ENCODE measurements around the gene PCP4.

Gene PCP4

DNA sequence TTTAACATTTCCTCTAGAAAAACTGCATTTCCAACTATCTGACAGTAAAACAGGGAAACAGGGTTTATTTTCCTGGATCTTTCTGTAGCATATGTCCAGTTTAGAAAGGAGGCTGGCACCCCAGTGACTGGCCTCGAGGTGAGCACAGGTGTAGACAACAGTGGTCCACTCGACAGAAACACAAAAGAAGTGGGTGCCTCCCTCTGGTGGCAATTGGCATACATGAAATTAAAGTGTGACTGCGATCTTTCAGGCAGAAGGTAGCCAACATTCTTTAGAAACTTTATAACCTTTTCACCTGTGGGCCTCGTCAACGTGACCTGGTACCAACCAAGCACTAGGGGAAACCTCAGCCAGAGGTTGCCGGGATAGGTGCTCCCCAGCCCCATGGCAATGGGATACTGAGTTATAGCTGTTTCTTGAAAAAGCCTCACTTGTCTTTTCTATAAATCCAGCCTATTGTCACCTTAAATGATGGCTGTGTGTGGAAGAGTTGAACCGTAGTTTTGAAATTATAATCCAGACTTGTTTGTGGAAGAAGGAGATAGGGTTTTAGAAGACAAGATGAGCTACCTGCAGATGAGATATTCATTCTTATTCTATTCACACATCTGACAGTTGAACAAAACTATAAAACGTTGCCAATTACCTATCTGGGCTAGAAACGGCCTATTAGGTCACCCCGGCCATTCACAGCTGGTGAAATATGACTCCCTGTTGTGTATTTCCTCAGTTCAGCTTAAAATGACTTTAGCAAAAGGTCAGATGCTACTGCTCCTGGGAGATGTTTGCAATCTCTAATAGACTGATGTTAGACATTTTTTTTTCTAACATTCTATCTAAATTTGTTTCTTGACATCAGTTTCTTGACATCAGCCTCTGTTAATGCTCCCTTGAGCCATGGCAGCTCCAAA is 44.3 kb downstream of the PCP4 start:
- Histone ChIP-seq H3K79me2 (no peaks in the 10 kb centered on the region), H2AFZ (no peak overlapping the region), H3K4me2 (ENCODE audit: low read length) (no peak overlapping the region), H3K27ac (no peak overlapping the region), H3K36me3 (ENCODE audit: control insufficient read depth, insufficient read depth, low read length) (no peaks in the 10 kb centered on the region), H3K4me3 (ENCODE audit: low read depth, low read length) (no peak overlapping the region), H3K27me3 (ENCODE audit: control insufficient read depth, insufficient read depth, low read length) (no peaks in the 10 kb centered on the region), H3K9me3 (ENCODE audit: control insufficient read depth, low read length) (no peaks in the 10 kb centered on the region), H3K4me1 (peaks cover 4% of the 10 kb centered on the region), H3K9ac (no peak overlapping the region)
- TF ChIP-seq, protein P1, sequence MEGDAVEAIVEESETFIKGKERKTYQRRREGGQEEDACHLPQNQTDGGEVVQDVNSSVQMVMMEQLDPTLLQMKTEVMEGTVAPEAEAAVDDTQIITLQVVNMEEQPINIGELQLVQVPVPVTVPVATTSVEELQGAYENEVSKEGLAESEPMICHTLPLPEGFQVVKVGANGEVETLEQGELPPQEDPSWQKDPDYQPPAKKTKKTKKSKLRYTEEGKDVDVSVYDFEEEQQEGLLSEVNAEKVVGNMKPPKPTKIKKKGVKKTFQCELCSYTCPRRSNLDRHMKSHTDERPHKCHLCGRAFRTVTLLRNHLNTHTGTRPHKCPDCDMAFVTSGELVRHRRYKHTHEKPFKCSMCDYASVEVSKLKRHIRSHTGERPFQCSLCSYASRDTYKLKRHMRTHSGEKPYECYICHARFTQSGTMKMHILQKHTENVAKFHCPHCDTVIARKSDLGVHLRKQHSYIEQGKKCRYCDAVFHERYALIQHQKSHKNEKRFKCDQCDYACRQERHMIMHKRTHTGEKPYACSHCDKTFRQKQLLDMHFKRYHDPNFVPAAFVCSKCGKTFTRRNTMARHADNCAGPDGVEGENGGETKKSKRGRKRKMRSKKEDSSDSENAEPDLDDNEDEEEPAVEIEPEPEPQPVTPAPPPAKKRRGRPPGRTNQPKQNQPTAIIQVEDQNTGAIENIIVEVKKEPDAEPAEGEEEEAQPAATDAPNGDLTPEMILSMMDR (IDR thresholded peaks at IDR 0.05): no peak

DNA sequence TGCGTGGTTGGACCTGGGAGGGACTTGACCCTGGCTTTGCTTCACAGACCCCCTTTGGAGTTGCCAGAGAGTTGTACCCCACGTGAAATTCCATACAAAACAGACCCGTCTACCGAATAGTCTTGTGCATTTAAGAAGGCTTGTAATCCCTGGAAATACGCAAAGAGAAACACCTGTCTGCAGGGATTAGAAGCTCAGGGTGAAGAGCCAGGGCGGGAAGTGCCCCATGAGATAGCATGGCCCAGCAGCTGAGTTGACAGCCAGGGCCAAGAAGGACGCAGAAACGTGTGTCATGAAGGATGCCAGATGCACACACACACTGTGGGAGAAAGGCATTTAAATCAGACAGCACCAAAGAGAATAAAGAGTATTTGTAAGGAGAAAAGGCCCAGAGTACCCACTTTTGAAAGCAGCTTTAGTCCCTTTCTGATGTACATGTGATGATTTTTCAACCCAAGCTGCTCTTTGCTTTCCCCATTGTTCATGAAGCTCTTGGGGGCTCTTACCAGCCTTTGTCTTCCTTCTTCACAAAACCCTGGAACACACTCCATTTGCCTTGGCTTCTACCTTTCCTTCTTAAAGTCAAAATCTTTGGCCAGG is 46.6 kb downstream of the PCP4 start:
- peaks cover 4% of the 10 kb centered on the region for H3K4me1 ChIP-seq
- H3K36me3 ChIP-seq (ENCODE audit: control insufficient read depth, insufficient read depth, low read length): no peaks in the 10 kb centered on the region

DNA sequence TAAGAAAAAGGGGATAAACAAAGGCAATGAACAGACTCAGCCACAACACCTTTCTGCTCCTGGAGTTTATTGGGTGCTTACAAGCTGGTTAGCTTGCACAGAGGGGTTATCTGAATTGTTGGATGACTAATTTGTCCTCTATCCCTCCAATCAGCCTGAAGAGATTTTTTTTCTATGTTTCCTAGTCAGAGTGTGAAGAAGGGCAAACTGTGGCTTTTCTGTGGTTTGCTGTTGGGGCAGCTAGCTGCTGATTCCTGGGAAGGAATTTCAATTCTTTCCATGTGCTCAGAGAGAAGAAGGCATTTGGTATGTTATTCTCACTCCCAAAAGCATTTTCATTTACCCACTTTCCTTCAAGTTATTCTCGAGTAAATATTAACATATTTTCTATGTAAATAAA is 48.6 kb downstream of the PCP4 start:
- H2AFZ ChIP-seq: no peak overlapping the region
- TF ChIP-seq, protein P1 (IDR thresholded peaks at IDR 0.05): no peak

More for the DNA sequence above, 46.6 kb downstream of the PCP4 start:
- Histone ChIP-seq H3K9ac (no peak overlapping the region), H3K27ac (no peak overlapping the region), H3K9me3 (ENCODE audit: control insufficient read depth, low read length) (no peaks in the 10 kb centered on the region), H3K27me3 (ENCODE audit: control insufficient read depth, insufficient read depth, low read length) (no peaks in the 10 kb centered on the region), H2AFZ (no peak overlapping the region), H3K4me3 (ENCODE audit: low read depth, low read length) (no peak overlapping the region), H3K79me2 (no peaks in the 10 kb centered on the region), H3K4me2 (ENCODE audit: low read length) (no peak overlapping the region)
- TF ChIP-seq, protein P1 (IDR thresholded peaks at IDR 0.05): no peak

DNA sequence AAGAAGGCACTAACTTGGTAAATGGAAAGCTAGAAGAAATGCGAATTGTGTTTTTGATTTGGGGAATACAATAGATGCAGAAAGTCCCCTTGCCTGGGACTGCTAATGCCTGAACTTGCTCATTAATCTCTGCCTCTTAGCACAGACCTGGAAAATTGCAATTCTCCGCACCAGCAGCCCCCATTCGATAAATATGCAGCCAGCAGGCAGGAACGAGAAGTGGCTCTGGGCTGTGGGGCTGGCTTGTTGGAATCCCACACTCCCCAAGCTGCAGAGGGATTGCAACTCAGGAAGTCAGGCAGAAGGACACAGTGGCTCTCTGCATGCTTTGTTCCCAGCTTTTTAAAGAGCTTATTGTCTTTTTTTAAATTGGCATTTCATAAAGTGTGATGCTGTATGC is 51.3 kb downstream of the PCP4 start:
- H3K9me3 ChIP-seq (ENCODE audit: control insufficient read depth, low read length): no peaks in the 10 kb centered on the region
- H3K79me2 ChIP-seq: no peaks in the 10 kb centered on the region
- H3K36me3 ChIP-seq (ENCODE audit: control insufficient read depth, insufficient read depth, low read length): no peaks in the 10 kb centered on the region
- no peak overlapping the region for H3K27ac ChIP-seq
- no peaks in the 10 kb centered on the region for H3K4me1 ChIP-seq
- no peak overlapping the region for H3K9ac ChIP-seq
- no peak overlapping the region for H3K4me2 ChIP-seq (ENCODE audit: low read length)
- no peak overlapping the region for H3K4me3 ChIP-seq (ENCODE audit: low read depth, low read length)
- TF ChIP-seq, protein P1 (IDR thresholded peaks at IDR 0.05): no peak
- no peak overlapping the region for H2AFZ ChIP-seq
- no peaks in the 10 kb centered on the region for H3K27me3 ChIP-seq (ENCODE audit: control insufficient read depth, insufficient read depth, low read length)

More for the DNA sequence above, 48.6 kb downstream of the PCP4 start:
- Histone ChIP-seq H3K4me2 (ENCODE audit: low read length) (no peak overlapping the region), H3K79me2 (no peaks in the 10 kb centered on the region), H3K9ac (no peak overlapping the region), H3K27me3 (ENCODE audit: control insufficient read depth, insufficient read depth, low read length) (no peaks in the 10 kb centered on the region), H3K36me3 (ENCODE audit: control insufficient read depth, insufficient read depth, low read length) (no peaks in the 10 kb centered on the region), H3K27ac (no peak overlapping the region), H3K4me1 (peaks cover 4% of the 10 kb centered on the region), H3K9me3 (ENCODE audit: control insufficient read depth, low read length) (no peaks in the 10 kb centered on the region), H3K4me3 (ENCODE audit: low read depth, low read length) (no peak overlapping the region)
